Tibial nerve (tissue), 4 donors: ENCODE results near the gene CHST13.

Experiments
- EP300 ChIP-seq, 2 donors: sonication (generic); formaldehyde crosslinking; IDR thresholded peaks; one replicate each; pipeline ENCODE4 v1.6.1; 2017; ENCODE audit warnings: antibody characterized with exemption in 2 of 2, mild to moderate bottlenecking in 1 of 2
- POLR2A ChIP-seq, 2 donors: fragments of 450-650 bp; IDR thresholded peaks; one replicate each; pipeline ENCODE4 v1.6.1; 2017; ENCODE audit warnings: antibody characterized with exemption in 2 of 2, mild to moderate bottlenecking in 2 of 2, moderate library complexity in 2 of 2
- TF ChIP-seq, protein P1 (sequence below), 5 experiments: fragments of 200-600 bp in 3 of 5; fragments of 450-650 bp in 2 of 5; sonication (generic) in 3 of 5; IDR thresholded peaks; one replicate each; pipeline ENCODE4 v1.5.1; 2016 to 2019; ENCODE audit warnings: antibody characterized with exemption in 5 of 5, mild to moderate bottlenecking in 3 of 5, moderate library complexity in 2 of 5

DNA sequence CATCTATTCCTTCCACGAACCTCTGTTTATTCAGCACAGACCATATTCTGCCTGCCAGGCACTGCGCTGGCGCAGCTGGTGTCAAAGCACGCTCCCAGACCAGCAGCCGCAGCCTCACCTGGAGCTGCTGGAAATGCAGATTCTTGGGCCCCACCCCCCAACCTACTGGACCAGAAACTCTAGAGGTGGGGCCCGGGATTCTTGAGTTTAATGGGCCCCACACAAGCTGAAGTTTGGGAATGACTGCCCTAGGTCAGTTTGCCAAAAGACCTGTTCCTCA is 7.0 kb downstream of the CHST13 start:
- TF ChIP-seq, protein P1, sequence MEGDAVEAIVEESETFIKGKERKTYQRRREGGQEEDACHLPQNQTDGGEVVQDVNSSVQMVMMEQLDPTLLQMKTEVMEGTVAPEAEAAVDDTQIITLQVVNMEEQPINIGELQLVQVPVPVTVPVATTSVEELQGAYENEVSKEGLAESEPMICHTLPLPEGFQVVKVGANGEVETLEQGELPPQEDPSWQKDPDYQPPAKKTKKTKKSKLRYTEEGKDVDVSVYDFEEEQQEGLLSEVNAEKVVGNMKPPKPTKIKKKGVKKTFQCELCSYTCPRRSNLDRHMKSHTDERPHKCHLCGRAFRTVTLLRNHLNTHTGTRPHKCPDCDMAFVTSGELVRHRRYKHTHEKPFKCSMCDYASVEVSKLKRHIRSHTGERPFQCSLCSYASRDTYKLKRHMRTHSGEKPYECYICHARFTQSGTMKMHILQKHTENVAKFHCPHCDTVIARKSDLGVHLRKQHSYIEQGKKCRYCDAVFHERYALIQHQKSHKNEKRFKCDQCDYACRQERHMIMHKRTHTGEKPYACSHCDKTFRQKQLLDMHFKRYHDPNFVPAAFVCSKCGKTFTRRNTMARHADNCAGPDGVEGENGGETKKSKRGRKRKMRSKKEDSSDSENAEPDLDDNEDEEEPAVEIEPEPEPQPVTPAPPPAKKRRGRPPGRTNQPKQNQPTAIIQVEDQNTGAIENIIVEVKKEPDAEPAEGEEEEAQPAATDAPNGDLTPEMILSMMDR (IDR thresholded peaks at IDR 0.05), result no peak
- TF ChIP-seq POLR2A (IDR thresholded peaks at IDR 0.05) (no peak), EP300 (IDR thresholded peaks at IDR 0.05) (no peak)
